HCT116 (cell line): ENCODE data around the gene CDKAL1.

Source experiments
- CTCF ChIP-seq, 3 experiments: fragments of 200-600 bp in 1 of 3; sonication (generic) in 1 of 3; IDR thresholded peaks in 2 of 3; conservative IDR thresholded peaks in 1 of 3; 2 replicates each; pipeline ENCODE4 v1.5.1; 2012 to 2017; ENCODE audit warnings: low read depth in 2 of 3, low read length in 2 of 3, antibody characterized with exemption in 1 of 3, borderline replicate concordance in 1 of 3, control low read depth in 1 of 3, mild to moderate bottlenecking in 1 of 3, mixed read lengths in 1 of 3, mixed run types in 1 of 3, moderate library complexity in 1 of 3; ENCODE audit not compliant: insufficient read depth in 1 of 3
- EGR1 ChIP-seq: IDR thresholded peaks from 2 replicates; pipeline ENCODE4 v1.6.1; 2012; ENCODE audit warnings: low read depth
- EZH2 ChIP-seq: fragments of 200-600 bp; sonication (generic); IDR thresholded peaks from 2 replicates; pipeline ENCODE4 v1.6.1; 2017; ENCODE audit warnings: antibody characterized with exemption, mixed run types
- JUND ChIP-seq: IDR thresholded peaks from 2 replicates; pipeline ENCODE4 v1.6.1; 2012
- RAD21 ChIP-seq: IDR thresholded peaks from 2 replicates; pipeline ENCODE4 v1.6.1; 2012; ENCODE audit warnings: low read depth, mild to moderate bottlenecking
- REST ChIP-seq: IDR thresholded peaks from 2 replicates; pipeline ENCODE4 v1.6.1; 2012; ENCODE audit warnings: low read depth
- TCF7L2 ChIP-seq: IDR thresholded peaks from 2 replicates; pipeline ENCODE4 v1.7.0; 2011; ENCODE audit warnings: borderline replicate concordance, inconsistent platforms; ENCODE audit not compliant: insufficient read depth, insufficient read length; ENCODE audit errors: extremely low read depth
- ZBTB33 ChIP-seq: IDR thresholded peaks from 2 replicates; pipeline ENCODE4 v1.6.1; 2011; ENCODE audit warnings: mild to moderate bottlenecking, low read length, moderate library complexity; ENCODE audit not compliant: insufficient replicate concordance; ENCODE audit errors: extremely low read depth

GRCh38 chr6:20802596-20802995 lies 268.3 kb downstream of the CDKAL1 start:
- no peak for TF ChIP-seq CTCF (IDR thresholded peaks at IDR 0.05 in 2 of 3, conservative IDR thresholded peaks at IDR 0.05 in 1 of 3; ENCODE audit: borderline replicate concordance in 1 of 3, insufficient read depth in 1 of 3, low read depth in 2 of 3, low read length in 2 of 3)
- TF ChIP-seq REST, result no peak
- no peak for TF ChIP-seq RAD21
- TF ChIP-seq TCF7L2, result no peak
- no peak for TF ChIP-seq EZH2
- TF ChIP-seq ZBTB33, result no peak
- TF ChIP-seq EGR1, result no peak
- no peak for TF ChIP-seq JUND
